ENCODE data around the gene SETD3.

The SETD3 gene

DNA sequence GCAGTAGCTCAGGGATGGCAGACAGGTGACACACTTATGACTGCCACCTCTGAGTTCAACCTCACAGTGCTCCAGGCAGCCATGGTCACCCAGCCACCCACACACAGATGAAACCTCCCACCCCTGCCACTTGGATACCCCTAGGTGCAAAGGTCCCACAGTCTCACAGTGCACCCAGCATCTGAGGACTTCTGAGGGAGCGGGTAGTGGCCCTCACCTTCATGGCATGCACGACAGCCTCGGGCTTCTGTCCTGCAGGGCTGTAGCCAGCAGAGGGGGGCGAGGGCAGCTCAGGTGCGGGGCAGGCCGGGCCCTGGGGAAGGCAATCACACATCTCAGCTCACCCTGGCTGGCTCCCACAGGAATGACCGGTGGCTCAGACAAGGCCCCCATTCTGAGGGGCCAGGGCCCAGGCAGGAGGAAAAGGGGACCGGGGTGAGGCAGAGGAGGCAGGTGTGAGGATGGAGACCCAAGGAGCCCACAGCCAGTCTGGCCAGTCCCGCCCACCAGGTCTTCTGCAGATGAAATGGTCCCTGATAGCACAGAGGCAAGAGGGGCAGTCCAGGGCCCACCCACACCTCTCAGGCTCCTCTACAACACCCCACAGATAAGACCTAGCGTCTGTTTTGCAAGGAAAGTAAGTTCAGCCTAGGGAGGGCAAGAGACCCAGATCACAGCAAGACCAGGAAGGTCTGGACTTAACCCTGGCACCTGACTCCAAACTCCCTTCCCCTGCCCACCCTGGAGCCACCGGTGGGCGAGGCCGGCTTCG lies 36.4 kb upstream of the SETD3 start:
- no peak for DNase-seq (ENCODE audit: low read depth)

DNA sequence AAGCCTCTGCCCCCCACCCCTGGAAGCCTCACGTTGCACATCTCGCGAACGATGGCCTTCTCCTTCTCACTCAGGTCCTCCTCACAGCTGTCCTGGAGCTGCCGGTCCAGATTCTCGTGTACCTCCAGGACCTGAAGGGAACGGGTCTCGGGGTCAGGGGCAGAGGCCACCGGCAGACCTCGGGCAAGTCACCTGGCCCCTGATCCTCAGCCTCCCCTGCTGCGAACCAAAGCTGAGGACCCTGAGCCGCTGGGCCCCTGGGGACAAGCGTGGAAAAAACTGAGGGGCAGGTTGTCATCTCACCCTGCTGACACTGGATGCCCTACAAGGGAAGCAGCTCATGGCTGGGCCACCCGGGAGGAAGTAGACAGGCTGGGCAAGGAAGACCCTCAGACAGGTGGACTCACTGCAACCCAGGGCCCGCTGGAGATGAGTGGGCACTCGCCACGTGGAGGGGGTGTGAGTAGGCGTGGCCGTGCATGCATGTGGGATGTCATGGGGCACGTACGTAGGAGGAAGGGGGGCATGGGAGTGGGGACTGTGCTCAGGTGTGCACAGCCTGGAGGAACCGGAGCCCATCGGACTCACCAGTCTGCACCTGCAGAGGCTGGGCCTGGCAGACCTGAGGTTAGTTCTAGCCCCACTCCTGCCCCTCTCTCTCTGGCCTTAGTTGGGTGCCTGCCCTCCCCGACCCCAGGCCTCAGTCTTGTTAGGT lies 35.7 kb upstream of the SETD3 start:
- no peak for DNase-seq (ENCODE audit: low read depth)

DNA sequence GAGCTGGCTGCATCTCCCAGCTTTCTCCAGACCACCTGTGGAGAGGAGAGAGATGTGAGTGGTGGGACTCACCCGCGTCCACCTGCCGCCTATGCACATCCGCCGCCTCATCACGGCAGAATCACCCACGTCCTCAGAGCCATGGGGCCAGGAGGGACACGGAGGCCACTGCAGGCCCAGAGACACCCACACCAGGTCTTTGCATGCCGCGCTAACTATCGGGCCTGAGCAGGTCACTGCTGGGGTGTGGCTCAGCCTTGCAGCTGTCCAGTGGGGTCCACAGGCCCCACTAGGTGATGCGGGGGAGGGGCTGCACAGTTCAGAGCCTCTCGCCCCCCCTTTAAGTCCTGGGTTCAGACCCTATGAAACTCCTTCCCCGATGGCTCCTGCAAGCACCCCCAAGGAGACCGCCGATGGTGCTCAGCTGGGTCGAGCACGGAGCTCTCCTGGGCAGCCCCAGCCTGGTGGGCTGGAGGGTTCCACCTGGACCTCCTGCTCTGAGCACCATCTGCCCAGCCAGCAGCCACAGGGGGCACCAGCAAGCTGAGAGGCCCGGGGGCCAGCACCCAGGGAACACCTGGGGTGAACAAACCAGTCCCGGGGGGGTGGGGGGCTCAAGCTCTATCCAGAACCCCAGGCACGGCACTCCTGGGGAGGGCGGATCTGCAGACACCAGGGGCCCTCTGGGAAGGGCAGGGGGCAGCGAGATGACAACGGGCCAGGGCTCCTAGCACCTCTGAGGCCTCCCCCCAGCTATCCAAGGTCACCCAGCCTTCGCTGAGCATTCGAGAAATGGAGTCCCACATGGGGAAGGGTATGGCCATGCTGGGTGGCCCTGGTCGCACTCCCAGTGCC lies 34.9 kb upstream of the SETD3 start:
- no peak for DNase-seq (ENCODE audit: low read depth)

DNA sequence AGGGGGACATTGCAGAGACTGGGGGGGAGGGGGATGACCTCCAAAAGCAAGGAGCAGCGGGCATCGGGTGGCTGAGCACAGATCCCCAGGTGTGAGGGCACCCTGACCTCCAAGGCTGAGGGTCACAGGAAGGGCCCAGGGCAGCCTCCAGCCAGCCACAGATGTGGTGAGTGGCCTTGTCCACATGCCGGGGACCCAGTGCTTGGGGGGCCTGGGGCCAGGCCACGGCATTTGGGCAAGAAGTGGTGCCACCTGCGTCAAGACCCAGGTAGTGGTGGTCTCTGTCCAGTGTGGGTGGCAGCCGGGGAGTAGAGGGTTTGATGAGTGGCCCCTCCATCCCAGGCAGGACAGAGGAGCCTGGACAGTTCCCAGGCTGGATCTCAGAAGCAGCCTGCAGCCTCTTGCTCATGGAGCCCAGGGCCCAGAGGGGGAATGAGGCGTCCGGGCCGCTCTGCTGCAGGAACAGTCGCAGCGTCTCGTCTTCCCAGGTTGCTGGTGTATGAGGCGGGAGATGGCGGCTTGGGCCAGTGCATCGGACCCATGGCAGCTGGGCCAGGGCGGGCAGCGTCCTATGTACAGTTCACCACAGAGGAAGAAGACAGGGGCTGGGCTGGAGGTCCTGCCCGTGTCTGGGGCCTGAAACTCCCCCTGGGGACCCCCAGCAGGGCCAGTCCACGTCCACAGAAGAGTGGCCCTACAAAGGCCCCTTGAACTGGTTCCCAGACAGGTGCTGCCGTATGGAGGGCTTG lies 34.1 kb upstream of the SETD3 start:
- no peak for DNase-seq (ENCODE audit: low read depth)

DNA sequence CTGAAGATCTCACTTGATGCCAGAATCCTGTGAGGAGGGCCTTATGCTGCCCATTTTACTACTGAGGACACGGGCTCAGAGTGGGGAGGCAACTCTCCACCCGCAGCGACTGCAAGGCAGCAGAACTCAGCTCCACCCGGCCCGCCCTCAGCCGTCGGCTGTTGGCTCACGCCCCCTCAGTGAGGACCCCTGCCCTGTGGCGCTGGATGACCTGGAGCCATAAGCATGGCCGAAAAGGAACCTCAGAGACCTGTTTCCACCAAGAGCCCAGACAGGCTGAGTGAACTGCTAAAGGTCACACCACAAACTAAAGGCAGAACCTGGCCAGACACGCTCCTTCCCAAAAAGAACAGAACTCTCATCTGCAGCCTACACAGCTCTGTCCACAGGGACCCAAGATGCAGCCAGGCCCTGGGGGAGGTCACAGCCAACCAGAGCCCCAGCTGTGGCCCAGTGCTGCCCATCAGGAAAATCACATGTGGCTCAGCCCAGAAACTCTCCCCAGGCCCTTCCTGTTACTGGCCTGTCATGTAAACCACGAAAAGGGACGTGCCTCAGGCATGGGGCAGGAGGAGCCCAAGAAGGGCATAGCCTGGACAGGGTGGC lies 33.4 kb upstream of the SETD3 start:
- DNase-seq (ENCODE audit: low read depth) = no peak

DNA sequence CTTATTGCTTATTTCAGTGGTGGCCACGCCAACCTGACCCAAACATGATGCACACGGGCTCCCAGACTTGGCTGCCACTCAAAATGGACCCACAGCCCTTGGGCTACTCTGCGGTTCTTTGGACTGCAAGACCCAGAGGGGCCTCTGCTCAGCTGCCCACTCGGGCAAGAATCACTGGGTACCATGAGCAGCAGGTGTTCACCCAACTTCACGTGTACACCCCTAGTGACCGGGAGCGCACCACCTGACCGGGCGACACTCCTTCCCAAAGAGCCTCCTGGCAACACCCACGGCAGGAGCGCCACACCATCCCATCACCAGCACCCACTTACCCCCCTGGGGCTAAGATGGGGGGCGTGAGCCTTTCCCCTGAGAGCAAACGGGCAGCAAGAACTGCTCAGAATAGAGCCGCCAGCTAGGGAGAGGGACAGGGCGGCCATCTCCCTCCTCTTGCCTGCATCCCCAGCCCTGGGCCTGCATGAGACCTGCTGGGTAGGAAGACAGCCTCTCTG lies 32.6 kb upstream of the SETD3 start:
- DNase-seq (ENCODE audit: low read depth) = no peak

DNA sequence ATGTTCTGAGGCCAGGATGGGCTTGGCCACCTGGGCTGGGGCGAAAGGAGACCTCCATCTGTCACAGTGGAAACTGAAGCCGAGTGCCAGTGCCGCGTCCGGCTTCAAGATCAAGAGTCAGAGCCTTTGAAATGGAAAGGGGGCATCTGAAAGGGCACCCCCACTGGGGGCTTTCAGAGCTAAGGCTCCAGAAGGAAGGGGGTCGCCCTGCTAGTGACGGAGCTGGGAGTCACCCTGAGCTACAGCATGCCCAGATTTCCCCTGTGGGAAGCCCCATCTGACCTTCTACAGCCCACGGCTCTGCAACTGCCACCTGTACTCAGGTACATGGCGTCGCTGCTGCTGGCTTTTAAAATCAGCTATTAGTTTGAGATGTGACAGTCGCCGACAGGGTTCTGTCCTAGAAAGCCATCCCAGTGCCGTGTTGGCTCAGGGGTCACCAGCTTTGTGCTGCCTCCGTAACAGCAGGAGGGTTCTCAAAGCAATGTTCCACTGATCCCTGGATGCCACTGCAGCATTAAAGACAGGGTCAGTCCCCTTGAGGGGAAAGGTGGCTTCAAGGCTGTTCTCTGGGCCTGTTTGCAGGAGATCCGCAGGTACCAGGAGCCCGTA lies 32.0 kb upstream of the SETD3 start:
- DNase-seq (ENCODE audit: low read depth) = no peak

DNA sequence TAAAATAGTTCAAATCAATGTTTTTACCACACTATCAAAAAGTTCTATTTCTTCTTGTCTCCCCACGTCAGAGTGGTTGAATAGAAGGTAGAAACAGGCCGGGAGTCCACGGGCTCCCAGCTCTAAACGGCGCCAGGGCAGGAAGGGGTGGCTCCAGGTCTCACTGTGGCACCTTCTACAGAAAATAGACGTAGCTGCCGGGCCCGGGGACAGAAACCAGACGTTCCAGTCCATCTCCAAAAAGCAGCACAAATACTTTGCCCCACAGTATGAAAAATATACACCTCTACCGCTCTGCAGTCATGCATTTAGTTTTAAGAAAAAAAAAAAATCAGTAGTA lies 31.4 kb upstream of the SETD3 start:
- DNase-seq (ENCODE audit: low read depth) = no peak

DNA sequence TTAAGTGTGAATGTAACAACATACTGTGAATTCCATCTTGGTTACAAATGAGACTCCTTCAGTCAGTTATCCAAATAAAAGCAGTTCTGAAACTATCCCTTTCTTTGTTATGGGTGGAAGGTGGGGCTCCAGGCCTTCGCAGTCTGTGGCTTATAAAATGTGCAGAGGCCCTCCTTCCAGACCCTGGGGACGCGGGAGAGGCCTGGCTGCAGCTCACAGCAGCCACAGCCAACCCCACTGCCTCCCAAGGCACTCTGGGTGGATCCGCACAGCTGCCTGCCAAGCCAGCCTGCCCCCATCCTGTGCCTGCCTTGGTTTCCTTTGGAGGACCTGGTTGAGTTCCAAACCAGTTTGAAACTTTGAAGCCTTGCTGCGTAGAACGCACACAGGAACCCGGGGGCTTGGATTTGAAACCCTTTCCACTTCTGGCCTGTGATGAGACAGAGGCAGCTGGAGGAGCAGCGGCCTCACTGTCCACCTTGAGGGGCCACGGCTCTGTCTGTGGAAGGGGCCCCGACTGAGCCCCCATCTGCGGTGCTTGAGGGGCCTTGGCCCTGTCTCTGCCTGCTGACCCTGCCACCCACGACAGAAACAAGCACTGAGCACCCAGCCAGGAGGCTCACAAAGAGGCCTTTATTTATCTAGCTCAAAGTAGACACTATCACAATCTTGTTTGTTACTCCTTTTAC lies 30.9 kb upstream of the SETD3 start:
- no peak for DNase-seq (ENCODE audit: low read depth)

DNA sequence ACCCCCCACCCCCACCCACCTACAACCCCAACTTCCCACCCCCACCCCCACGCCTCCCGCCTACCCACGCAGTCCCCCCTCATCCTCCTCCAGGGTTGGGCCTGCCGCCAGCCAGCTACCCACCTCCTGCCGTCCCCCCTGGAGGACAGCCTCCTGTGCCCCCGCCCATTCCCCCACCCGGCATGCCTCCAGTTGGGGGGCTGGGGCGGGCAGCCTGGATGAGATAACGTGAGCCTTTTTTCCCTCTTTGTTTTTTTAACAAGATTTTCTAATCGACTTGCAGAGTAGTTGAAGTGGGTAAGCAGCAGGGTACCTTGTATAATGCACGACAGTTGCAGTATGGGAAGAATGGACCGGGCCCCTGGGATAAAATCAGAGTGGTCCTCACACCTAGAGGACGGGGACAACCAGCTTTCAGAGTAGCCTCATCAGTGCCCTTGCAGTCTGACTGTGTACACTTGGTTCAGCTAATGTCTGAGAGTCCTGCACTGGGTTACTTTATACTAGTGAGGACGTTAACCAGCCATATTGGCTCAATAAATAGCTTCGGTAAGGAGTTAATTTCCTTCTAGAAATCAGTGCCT lies 30.0 kb upstream of the SETD3 start:
- no peak for DNase-seq (ENCODE audit: low read depth)

DNA sequence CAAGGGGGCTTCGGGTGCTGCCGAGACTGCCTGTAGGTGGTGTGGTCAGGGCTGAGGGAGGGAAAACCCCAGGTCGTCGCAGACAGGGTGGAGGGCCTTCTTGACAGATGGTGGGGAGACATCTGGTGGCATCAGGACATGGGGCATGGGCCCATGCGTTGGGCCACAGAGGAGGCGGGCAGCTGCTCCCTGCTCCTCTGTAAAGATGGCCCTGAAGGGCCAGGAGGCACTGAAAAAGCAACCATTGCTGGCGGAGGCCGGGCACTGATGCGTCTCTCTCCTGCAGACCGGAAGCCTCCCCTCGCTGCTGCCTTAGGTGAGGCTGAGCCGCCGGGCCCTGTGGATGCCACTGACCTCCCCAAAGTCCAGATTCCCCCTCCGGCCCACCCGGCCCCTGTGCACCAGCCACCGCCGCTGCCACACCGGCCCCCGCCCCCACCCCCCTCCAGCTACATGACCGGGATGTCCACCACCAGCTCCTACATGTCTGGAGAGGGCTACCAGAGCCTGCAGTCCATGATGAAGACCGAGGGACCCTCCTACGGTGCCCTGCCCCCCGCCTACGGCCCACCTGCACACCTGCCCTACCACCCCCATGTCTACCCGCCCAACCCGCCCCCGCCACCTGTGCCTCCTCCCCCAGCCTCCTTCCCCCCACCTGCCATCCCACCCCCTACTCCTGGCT lies 29.4 kb upstream of the SETD3 start:
- DNase-seq (ENCODE audit: low read depth) = no peak

DNA sequence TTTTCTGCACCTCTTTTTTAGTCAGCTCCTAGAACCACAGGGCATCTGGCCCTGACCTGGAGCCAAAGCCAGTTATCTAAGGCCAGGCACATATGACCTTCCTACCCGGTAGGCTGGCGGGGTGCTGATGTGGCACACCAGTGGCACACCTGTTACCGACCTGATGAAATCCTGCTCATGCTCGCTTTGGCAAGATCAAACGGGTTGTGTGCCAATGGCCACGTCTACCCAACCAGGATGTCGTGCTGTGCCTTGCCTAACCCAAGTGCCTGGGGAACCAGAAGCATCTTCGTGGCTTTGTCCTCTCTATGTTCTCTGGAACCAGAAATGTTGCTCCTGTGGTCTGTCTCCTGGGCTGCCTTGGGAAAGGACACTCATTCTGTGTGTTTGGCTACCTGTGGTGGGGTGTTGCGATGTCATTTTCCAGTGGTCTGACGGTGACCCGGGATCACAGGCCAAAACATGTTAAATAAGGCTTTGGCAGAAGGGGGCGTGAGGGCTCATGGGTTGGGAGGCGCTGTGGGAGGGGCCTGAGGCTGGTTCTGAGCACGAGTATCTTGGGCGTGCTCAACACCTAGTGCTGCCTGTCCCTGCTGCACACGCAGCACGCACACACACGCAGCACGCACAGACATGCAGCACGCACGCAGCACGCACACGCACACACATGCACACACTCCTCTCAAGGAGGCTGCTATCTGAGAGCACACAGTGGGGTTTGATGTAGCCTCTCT lies 28.4 kb upstream of the SETD3 start:
- DNase-seq (ENCODE audit: low read depth) = no peak

DNA sequence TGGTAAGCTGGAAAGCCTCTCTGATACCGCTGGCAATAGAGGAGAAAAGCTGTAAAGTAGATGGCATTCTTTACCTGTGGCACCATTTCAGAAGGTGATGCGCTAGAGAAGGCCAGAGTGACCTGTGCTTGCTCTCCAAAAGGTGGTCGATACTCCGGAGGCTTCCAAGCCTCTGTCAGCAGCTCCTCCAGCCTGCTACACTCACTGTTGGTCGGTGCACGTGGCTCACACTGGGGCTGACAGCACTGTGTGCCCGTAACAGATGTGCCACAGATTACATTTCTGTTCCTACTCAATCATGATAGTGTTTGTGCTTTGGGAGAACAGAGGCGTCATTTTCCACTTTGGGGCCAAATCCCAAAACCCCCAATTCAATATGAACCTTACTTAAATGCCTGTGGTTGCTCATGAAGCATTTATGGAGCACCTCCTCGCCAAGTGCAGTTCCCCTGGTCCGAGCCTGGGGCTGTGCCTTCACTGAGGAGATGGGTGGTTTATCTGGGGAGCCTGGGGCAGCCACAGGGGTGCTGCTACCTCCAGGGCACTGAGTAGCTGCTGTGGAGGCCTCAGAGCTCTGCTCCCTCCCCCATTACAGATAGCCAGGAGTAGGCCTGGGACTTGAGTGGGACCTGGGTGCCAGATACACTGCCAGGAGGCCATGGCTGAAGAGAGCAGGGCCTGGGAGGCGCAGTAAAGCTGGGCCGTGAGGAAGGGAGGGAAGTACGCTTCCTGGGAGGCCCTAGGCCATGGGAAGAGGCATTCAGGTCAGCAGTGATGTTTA lies 27.4 kb upstream of the SETD3 start:
- DNase-seq (ENCODE audit: low read depth) = no peak

DNA sequence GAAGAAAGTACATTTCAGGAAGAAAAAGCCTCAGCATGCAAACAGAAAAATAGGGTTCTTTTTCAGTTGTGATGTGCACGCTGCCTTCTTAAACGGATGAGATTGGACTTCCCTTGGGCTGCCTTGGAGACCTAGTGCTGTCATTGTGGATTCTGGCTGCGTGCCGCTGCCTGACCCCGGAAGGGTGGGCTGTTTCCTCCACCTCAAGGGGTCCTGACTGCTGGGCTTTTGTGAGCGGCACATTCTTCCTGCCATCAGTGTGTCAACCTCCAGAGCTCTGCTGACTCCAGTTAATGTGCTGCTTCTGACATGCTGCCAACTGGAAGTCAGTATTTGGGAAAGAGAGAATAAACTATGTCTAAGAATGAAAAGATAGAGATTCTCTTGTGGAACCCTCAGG lies 25.6 kb upstream of the SETD3 start:
- DNase-seq (ENCODE audit: low read depth) = no peak

DNA sequence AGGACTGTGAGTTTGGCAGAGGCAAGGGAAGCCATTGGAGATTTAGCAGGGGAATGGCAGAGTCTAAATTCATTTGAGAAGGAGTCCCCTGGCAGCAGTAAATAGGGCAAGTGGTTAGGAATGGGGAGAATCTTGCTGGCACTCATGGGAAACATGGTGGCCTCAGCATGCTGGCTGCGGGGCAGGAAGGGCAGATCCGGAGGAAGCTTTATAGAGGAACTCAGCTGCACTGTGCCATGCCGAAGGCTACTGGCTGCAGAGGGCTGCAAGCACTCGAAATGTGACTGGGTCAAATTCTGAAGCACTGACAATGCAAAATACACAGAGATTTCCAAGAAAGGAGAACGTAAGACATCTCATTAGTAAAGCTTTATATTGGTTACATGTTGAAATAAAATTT lies 24.4 kb upstream of the SETD3 start:
- no peak for DNase-seq (ENCODE audit: low read depth)

DNA sequence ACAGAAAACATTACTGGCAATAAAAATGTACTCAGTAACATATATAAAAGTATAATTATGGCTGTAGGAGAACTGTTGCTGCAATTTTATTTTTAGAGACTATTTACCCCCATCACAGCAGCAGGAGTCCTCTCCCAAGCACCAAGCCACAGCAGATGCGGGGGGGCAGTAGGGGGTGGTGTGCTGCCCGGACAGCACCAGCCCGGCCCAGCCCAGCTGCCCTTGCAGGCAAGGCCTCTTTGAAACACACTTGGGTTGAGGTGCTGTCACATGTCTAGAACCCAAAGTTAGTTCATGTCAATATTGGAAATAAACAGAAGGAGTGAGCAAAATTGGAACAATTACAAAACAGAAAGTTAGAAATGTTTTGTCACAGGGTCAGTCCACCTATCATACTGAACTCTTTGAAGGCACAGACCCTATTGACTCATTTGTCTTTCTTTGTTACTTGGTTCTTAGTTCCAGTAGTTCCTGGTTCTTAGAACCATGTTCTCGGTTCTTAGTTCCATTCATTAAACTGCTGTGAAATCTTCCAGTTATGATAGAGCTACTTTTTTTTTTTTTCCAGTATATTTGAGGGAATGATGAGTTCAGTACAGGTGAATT lies 23.3 kb upstream of the SETD3 start:
- DNase-seq (ENCODE audit: low read depth) = no peak

DNA sequence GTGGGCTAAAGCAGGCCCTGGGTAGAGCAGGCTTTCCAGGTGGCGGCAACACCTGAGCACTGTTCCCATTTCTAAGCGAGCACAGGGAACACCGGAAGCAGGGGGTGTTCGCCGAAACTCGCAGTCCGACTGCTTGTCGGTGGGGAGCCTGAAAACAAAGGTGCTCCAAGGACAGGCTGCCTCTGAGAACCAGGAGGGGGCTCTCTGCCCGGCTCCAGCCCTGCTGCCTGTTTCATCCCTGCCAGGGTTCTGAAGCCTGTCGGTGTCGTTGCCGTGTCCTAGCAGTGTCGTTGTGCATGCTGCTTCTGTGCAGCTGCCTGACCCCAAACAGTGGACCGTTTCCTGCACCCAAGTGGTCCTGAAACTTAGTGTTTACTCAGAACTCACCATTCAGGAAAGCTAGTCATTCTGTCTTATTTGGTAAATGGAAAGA lies 22.3 kb upstream of the SETD3 start:
- DNase-seq (ENCODE audit: low read depth) = no peak

DNA sequence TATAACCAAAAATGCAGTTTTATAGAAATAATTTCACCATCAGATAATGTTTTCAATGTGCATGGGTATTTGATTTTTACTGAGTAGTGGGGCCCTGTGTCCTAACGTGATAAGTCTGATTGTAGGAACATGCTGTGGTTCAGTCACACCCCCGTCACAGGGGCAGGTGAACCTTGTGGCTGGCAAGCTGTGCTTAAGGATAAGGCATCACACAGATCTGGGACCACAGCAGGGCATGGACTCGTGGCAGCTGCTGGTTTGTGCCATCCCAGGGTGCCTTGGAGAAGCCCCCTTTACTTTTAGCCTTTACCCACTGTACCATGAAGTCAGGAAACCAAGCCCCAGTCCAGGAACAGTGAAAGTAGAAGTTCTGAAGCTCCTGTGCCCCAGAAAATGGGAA lies 17.2 kb upstream of the SETD3 start:
- no peak for DNase-seq (ENCODE audit: low read depth)

Data from stimulated activated CD8-positive, alpha-beta memory T cell treated with anti-CD3 and anti-CD28 coated beads, Interleukin-12 subunit alpha, Interleukin-12 subunit beta, amount 100 ng/mL, for 4 hours (primary cell).